Neural cell (in vitro differentiated cells): ENCODE results near the gene TNKS1BP1. TPM values are rescaled to one million over a fixed set of nuclear protein-coding genes. Genes with fewer than 3 reads are reported as not detected.

Experiments
- H2AFZ ChIP-seq: fragments of 200-600, 300-800 bp; sonication (generic), shearing (Covaris generic); 2 replicates; pipeline ENCODE4 v1.6.0; 2014; ENCODE audit warnings: low read depth, mild to moderate bottlenecking, antibody characterized with exemption, low read length, moderate library complexity
- H3F3A ChIP-seq: fragments of 200-600 bp; shearing (Covaris generic); 2 replicates; pipeline ENCODE4 v1.6.1; 2016; ENCODE audit warnings: mild to moderate bottlenecking, moderate library complexity, mixed read lengths, antibody characterized with exemption, low read length; ENCODE audit not compliant: insufficient read depth, poor library complexity, severe bottlenecking
- H3K27ac ChIP-seq: fragments of 200-600, 300-800 bp; sonication (generic), shearing (Covaris generic); 2 replicates; pipeline ENCODE4 v1.5.1; 2014; ENCODE audit warnings: mild to moderate bottlenecking, low read length, moderate library complexity
- H3K27me3 ChIP-seq: fragments of 300-800, 200-600 bp; sonication (generic), shearing (Covaris generic); 2 replicates; pipeline ENCODE4 v1.6.0; 2014; ENCODE audit warnings: mild to moderate bottlenecking, low read depth, low read length, moderate library complexity; ENCODE audit not compliant: insufficient read depth
- H3K36me3 ChIP-seq: fragments of 300-800, 200-600 bp; sonication (generic), shearing (Covaris generic); 2 replicates; pipeline ENCODE4 v1.5.1; 2014; ENCODE audit warnings: mild to moderate bottlenecking, antibody characterized with exemption, low read length, moderate library complexity; ENCODE audit not compliant: insufficient read depth
- H3K4me2 ChIP-seq: fragments of 300-800, 200-600 bp; sonication (generic), shearing (Covaris generic); 2 replicates; pipeline ENCODE4 v1.6.0; 2014; ENCODE audit warnings: mild to moderate bottlenecking, low read length
- H3K4me3 ChIP-seq: fragments of 300-800, 200-600 bp; sonication (generic), shearing (Covaris generic); 2 replicates; pipeline ENCODE4 v1.5.1; 2014; ENCODE audit warnings: mild to moderate bottlenecking, low read length, moderate library complexity
- H3K79me2 ChIP-seq: fragments of 200-600 bp; shearing (Covaris generic); replicated peaks from 2 replicates; pipeline ENCODE4 v1.6.0; 2014; ENCODE audit warnings: mild to moderate bottlenecking, low read length, moderate library complexity; ENCODE audit not compliant: insufficient read depth
- H3K9ac ChIP-seq: fragments of 300-800, 200-600 bp; sonication (generic), shearing (Covaris generic); 2 replicates; pipeline ENCODE4 v1.6.1; 2016; ENCODE audit warnings: mild to moderate bottlenecking, low read length, mixed read lengths
- H3K9me2 ChIP-seq: fragments of 200-600 bp; shearing (Covaris generic); 2 replicates; pipeline ENCODE4 v1.6.1; 2016; ENCODE audit warnings: mild to moderate bottlenecking, low read length, mixed read lengths; ENCODE audit not compliant: insufficient read depth
- H3K9me3 ChIP-seq: fragments of 200-600, 300-800 bp; sonication (generic), shearing (Covaris generic); 2 replicates; pipeline ENCODE4 v1.6.1; 2016; ENCODE audit warnings: mild to moderate bottlenecking, mixed run types, low read length, moderate library complexity, mixed read lengths
- H4K20me1 ChIP-seq: fragments of 200-600 bp; shearing (Covaris generic); 2 replicates; pipeline ENCODE4 v1.6.1; 2016; ENCODE audit warnings: mild to moderate bottlenecking, mixed run types; ENCODE audit not compliant: insufficient read depth
- EP300 ChIP-seq: fragments of 450-650 bp; conservative IDR thresholded peaks from 2 replicates; pipeline ENCODE4 v1.6.1; 2014; ENCODE audit warnings: antibody characterized with exemption, mild to moderate bottlenecking, moderate library complexity; ENCODE audit not compliant: poor library complexity, severe bottlenecking
- EZH2 ChIP-seq: fragments of 200-600, 300-800 bp; shearing (Covaris generic), sonication (generic); IDR thresholded peaks from 2 replicates; pipeline ENCODE4 v1.6.1; 2014; ENCODE audit warnings: antibody characterized with exemption, low read length, borderline replicate concordance, mild to moderate bottlenecking; ENCODE audit not compliant: insufficient read depth, poor library complexity, severe bottlenecking
- MXI1 ChIP-seq: fragments of 450-650 bp; conservative IDR thresholded peaks from 2 replicates; pipeline ENCODE4 v1.6.1; 2014; ENCODE audit warnings: antibody characterized with exemption, mild to moderate bottlenecking; ENCODE audit not compliant: poor library complexity, severe bottlenecking
- POLR2AphosphoS5 ChIP-seq: IDR thresholded peaks from 2 replicates; pipeline ENCODE4 v1.6.1; 2012
- RAD21 ChIP-seq: fragments of 450-650 bp; conservative IDR thresholded peaks from 2 replicates; pipeline ENCODE4 v1.6.1; 2014; ENCODE audit warnings: antibody characterized with exemption, mild to moderate bottlenecking, moderate library complexity
- SMC3 ChIP-seq: fragments of 450-650 bp; conservative IDR thresholded peaks from 2 replicates; pipeline ENCODE4 v1.6.1; 2014; ENCODE audit warnings: antibody characterized with exemption, mild to moderate bottlenecking, moderate library complexity; ENCODE audit not compliant: poor library complexity
- TAF1 ChIP-seq: IDR thresholded peaks from 2 replicates; pipeline ENCODE4 v1.6.1; 2012; ENCODE audit warnings: low read depth
- polyA plus RNA-seq: library from polyadenylated mRNA; depleted of rRNA; stranded (reverse); fragments of >200 nt; gene quantifications from 2 replicates; pipeline ENCODE4 v1.2.3, GENCODE V29; 2014
- TF ChIP-seq, protein P1 (sequence below): IDR thresholded peaks from 2 replicates; pipeline ENCODE4 v1.6.1; 2012; ENCODE audit warnings: borderline replicate concordance
- TF ChIP-seq, protein P2 (sequence below): fragments of 450-650 bp; IDR thresholded peaks from 2 replicates; pipeline ENCODE4 v1.5.1; 2014; ENCODE audit warnings: antibody characterized with exemption, mild to moderate bottlenecking, moderate library complexity; ENCODE audit not compliant: poor library complexity, severe bottlenecking

TNKS1BP1 gene
- polyA plus RNA-seq, 1 donor from 2014 or later: 8.9 TPM

DNA sequence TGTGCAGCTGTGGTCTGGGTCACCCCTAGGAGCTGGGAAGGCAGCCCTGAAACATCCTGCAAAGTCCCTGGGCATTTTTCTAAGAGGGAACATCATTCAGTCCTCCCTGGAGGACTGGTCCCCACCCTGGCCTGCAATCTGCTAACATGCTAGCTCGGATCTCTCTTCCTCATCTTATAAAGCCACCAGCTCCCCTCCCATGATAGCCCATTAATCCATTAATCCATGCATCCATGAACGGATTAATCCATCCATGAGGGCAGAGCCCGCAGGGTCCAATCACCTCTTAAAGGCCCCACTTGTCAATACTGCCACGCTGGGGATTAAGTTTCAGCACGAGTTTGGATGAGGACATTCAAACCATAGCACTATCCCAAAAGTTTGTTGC, 44.1 kb upstream of the TNKS1BP1 start:
- Histone ChIP-seq H3K4me3 (no peak overlapping the region), H3K27me3 (no peaks in the 10 kb centered on the region), H3K4me2 (no peak overlapping the region), H4K20me1 (no peaks in the 10 kb centered on the region), H3K9ac (no peak overlapping the region), H3K27ac (no peak overlapping the region), H3K79me2 (no peaks in the 10 kb centered on the region), H3K36me3 (no peaks in the 10 kb centered on the region), H3F3A (no peaks in the 10 kb centered on the region), H3K9me3 (no peaks in the 10 kb centered on the region), H3K9me2 (no peaks in the 10 kb centered on the region), H2AFZ (no peak overlapping the region)
- no peak for TF ChIP-seq RAD21
- no peak for TF ChIP-seq EP300
- no peak for TF ChIP-seq EZH2
- no peak for TF ChIP-seq TAF1
- no peak for TF ChIP-seq SMC3

DNA sequence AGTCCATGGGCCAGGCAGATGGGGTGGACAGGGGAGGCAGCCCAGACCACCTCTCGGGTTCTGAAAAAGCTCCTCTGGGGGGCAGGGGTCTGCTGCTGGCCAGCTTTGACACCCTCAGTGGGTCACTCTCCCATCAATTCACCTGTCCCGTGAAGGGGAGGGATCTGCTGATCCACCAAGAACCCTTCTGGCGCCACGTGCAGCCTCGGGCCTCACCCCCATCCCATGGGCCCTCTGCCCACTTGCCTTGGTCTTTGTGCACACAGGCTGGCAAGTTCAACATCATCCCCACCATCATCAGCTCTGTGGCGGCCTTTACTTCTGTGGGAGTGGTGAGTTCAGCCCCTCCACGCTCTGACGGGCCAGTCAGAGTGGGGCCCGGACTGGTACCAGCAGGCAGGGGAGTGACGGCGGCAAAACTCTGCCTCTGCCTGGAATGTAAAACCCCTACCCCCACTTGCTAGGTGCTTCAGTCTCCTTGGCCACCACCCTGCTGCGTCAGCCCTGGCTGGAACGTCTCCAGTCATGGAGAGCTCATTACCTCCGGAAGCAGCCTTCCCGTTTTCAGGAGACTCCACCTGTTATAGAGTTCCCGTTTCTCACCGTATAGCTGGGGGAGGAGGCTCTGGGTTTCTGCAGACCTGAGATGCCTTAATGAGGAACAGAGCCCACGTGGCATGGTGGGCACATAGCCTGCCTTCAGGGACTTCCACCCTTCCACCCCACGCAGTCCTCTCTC, 43.5 kb upstream of the TNKS1BP1 start:
- H3K9me3 ChIP-seq: no peaks in the 10 kb centered on the region
- no peak overlapping the region for H3K4me3 ChIP-seq
- H3K27ac ChIP-seq: no peak overlapping the region
- H3K4me2 ChIP-seq: no peak overlapping the region
- no peaks in the 10 kb centered on the region for H4K20me1 ChIP-seq
- no peaks in the 10 kb centered on the region for H3K27me3 ChIP-seq
- H3F3A ChIP-seq: no peaks in the 10 kb centered on the region
- no peaks in the 10 kb centered on the region for H3K9me2 ChIP-seq
- no peak overlapping the region for H2AFZ ChIP-seq
- TF ChIP-seq MXI1 (no peak), SMC3 (no peak), POLR2AphosphoS5 (no peak), EP300 (no peak), TAF1 (no peak), RAD21 (no peak), EZH2 (no peak)
- TF ChIP-seq, protein P1, sequence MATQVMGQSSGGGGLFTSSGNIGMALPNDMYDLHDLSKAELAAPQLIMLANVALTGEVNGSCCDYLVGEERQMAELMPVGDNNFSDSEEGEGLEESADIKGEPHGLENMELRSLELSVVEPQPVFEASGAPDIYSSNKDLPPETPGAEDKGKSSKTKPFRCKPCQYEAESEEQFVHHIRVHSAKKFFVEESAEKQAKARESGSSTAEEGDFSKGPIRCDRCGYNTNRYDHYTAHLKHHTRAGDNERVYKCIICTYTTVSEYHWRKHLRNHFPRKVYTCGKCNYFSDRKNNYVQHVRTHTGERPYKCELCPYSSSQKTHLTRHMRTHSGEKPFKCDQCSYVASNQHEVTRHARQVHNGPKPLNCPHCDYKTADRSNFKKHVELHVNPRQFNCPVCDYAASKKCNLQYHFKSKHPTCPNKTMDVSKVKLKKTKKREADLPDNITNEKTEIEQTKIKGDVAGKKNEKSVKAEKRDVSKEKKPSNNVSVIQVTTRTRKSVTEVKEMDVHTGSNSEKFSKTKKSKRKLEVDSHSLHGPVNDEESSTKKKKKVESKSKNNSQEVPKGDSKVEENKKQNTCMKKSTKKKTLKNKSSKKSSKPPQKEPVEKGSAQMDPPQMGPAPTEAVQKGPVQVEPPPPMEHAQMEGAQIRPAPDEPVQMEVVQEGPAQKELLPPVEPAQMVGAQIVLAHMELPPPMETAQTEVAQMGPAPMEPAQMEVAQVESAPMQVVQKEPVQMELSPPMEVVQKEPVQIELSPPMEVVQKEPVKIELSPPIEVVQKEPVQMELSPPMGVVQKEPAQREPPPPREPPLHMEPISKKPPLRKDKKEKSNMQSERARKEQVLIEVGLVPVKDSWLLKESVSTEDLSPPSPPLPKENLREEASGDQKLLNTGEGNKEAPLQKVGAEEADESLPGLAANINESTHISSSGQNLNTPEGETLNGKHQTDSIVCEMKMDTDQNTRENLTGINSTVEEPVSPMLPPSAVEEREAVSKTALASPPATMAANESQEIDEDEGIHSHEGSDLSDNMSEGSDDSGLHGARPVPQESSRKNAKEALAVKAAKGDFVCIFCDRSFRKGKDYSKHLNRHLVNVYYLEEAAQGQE: no peak
- TF ChIP-seq, protein P2, sequence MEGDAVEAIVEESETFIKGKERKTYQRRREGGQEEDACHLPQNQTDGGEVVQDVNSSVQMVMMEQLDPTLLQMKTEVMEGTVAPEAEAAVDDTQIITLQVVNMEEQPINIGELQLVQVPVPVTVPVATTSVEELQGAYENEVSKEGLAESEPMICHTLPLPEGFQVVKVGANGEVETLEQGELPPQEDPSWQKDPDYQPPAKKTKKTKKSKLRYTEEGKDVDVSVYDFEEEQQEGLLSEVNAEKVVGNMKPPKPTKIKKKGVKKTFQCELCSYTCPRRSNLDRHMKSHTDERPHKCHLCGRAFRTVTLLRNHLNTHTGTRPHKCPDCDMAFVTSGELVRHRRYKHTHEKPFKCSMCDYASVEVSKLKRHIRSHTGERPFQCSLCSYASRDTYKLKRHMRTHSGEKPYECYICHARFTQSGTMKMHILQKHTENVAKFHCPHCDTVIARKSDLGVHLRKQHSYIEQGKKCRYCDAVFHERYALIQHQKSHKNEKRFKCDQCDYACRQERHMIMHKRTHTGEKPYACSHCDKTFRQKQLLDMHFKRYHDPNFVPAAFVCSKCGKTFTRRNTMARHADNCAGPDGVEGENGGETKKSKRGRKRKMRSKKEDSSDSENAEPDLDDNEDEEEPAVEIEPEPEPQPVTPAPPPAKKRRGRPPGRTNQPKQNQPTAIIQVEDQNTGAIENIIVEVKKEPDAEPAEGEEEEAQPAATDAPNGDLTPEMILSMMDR: no peak
- H3K79me2 ChIP-seq: no peaks in the 10 kb centered on the region
- H3K36me3 ChIP-seq: no peaks in the 10 kb centered on the region
- no peak overlapping the region for H3K9ac ChIP-seq
